HepG2 (cell line): Measurements from ENCODE around the gene CD276. TPM values are rescaled to one million over a fixed set of nuclear protein-coding genes. Genes with fewer than 3 reads are reported as not detected.

Experiments used
- ATAC-seq: fragments of 200-7000 bp; cut with Tn5 transposase; 3 replicates; pipeline ENCODE4 v1.9.1; 2020; ENCODE audit warnings: mild to moderate bottlenecking, moderate library complexity
- BruUV-seq: library from RNA; stranded (reverse); fragments of 400-500 nt; replicated peaks from 2 replicates; lab custom pipeline; 2021; lab: Mats Ljungman, UMichigan
- CTCF ChIA-PET: fragments of 300-600 bp; formaldehyde crosslinking; extraction: SDS; loops from one replicate; lab custom pipeline; 2021; ENCODE audit warnings: low total read pairs, inconsistent platforms, low intra/inter-chr PET ratio; lab: Yijun Ruan, JAX
- POLR2A ChIA-PET: fragments of 350-600 bp; sonication (Branson Sonifier 250); formaldehyde crosslinking; loops from one replicate; lab custom pipeline; 2020; ENCODE audit warnings: antibody characterized with exemption, inconsistent platforms; lab: Yijun Ruan, JAX
- DNase-seq: peaks from one replicate; pipeline ENCODE4 v3.0.0-alpha.2; 2015; ENCODE audit warnings: low spot score
- FAIRE-seq: peaks from 3 replicates; lab custom pipeline; 2011; peaks lifted over from hg19 to GRCh38; lab: Jason Lieb, UNC
- H2AFZ ChIP-seq: one replicate; pipeline ENCODE4 v1.6.1; 2011; ENCODE audit warnings: low read length, inconsistent platforms
- H3K27ac ChIP-seq: fragments of 300-600 bp; 3 replicates; pipeline ENCODE4 v1.8.0; 2011; ENCODE audit warnings: mixed run types, mild to moderate bottlenecking, mixed read lengths, low read length, inconsistent platforms; ENCODE audit not compliant: insufficient read depth; ENCODE audit errors: extremely low read length
- H3K27me3 ChIP-seq, 2 experiments: fragments of 200-600 bp in 1 of 2; 2 replicates in 1 of 2; 3 replicates in 1 of 2; pipeline versions ENCODE4 v1.6.0 to v1.8.0; 2011; ENCODE audit warnings: low read length in 2 of 2, mild to moderate bottlenecking in 2 of 2, moderate library complexity in 2 of 2, inconsistent platforms in 1 of 2; ENCODE audit not compliant: insufficient read depth in 2 of 2, control insufficient read depth in 1 of 2
- H3K36me3 ChIP-seq, 2 experiments: fragments of 200-600 bp in 1 of 2; replicated peaks in 1 of 2; 2 replicates in 1 of 2; 3 replicates in 1 of 2; pipeline versions ENCODE4 v1.5.1 to v1.8.0; 2011; ENCODE audit warnings: low read length in 2 of 2, inconsistent platforms in 1 of 2; ENCODE audit not compliant: insufficient read depth in 2 of 2, control insufficient read depth in 1 of 2
- H3K4me1 ChIP-seq: 2 replicates; pipeline ENCODE4 v1.5.1; 2012; ENCODE audit warnings: low read length, inconsistent platforms; ENCODE audit not compliant: insufficient read depth
- H3K4me2 ChIP-seq: 2 replicates; pipeline ENCODE4 v1.6.0; 2011; ENCODE audit warnings: low read depth, low read length, inconsistent platforms
- H3K4me3 ChIP-seq, 3 experiments: fragments of 200-600 bp in 1 of 3; sonication (generic), shearing (Covaris generic) in 1 of 3; replicated peaks in 1 of 3; 2 replicates each; pipeline ENCODE4 v1.5.1; 2011 to 2016; ENCODE audit warnings: low read length in 3 of 3, inconsistent platforms in 2 of 3, low read depth in 2 of 3, mild to moderate bottlenecking in 2 of 3, control low read depth in 1 of 3, mixed read lengths in 1 of 3; ENCODE audit not compliant: insufficient read depth in 1 of 3
- H3K79me2 ChIP-seq: one replicate; pipeline ENCODE4 v1.6.1; 2011; ENCODE audit warnings: low read length, inconsistent platforms; ENCODE audit not compliant: insufficient read depth
- H3K9ac ChIP-seq: 2 replicates; pipeline ENCODE4 v1.6.0; 2011; ENCODE audit warnings: mild to moderate bottlenecking, low read depth, low read length, inconsistent platforms; ENCODE audit not compliant: insufficient read depth
- H3K9me3 ChIP-seq: 2 replicates; pipeline ENCODE4 v1.5.1; 2012; ENCODE audit warnings: mild to moderate bottlenecking, low read length
- H4K20me1 ChIP-seq: 2 replicates; pipeline ENCODE4 v1.6.0; 2011; ENCODE audit warnings: inconsistent platforms, mild to moderate bottlenecking, low read length, moderate library complexity; ENCODE audit not compliant: insufficient read depth
- TEAD3 ChIP-seq: optimal IDR thresholded peaks from 2 replicates; pipeline ENCODE3; 2016; ENCODE audit warnings: borderline replicate concordance
- ZMYM3 ChIP-seq: sonication (generic); formaldehyde crosslinking; IDR thresholded peaks from 2 replicates; pipeline ENCODE4 v1.5.1; 2020; ENCODE audit warnings: mild to moderate bottlenecking, missing genetic modification reagents
- ZNF234 ChIP-seq: sonication (generic); formaldehyde crosslinking; conservative IDR thresholded peaks from 2 replicates; pipeline ENCODE4 v1.5.1; 2020; ENCODE audit warnings: mild to moderate bottlenecking, missing genetic modification reagents
- ZNF331 ChIP-seq: sonication (generic); formaldehyde crosslinking; IDR thresholded peaks from 2 replicates; pipeline ENCODE4 v1.4.0; 2020; ENCODE audit warnings: missing genetic modification reagents
- ZNF790 ChIP-seq: sonication (generic); formaldehyde crosslinking; IDR thresholded peaks from 2 replicates; pipeline ENCODE4 v1.8.0; 2022; ENCODE audit warnings: missing genetic modification reagents, mild to moderate bottlenecking, borderline replicate concordance
- WGBS: methylation state at CpG from one replicate; pipeline ENCODE4 v1.1.6; 2017; ENCODE audit warnings: low lambda C conversion rate; 5-methylcytosine and 5-hydroxymethylcytosine counted together
- in situ Hi-C: cut with HindIII; loops from 2 replicates; pipeline ENCODE4 v1.10.0; 2017; ENCODE audit warnings: low pct_unique_long_range_greater_than_20kb; ENCODE audit not compliant: extremely low pct_ligation_motif_present
- intact Hi-C: fragments of 100-400 bp; cut with micrococcal nuclease; formaldehyde crosslinking; loops from one replicate; pipeline ENCODE4 v1.10.0; 2022; ENCODE audit not compliant: unreplicated experiment
- polyA plus RNA-seq, 8 experiments: library from polyadenylated mRNA; depleted of rRNA in 3 of 8; stranded (reverse) in 7 of 8; unstranded in 1 of 8; fragments of >200 nt; fragmentation: Illumina TruSeq in 4 of 8; extraction: Trizol in 4 of 8; gene quantifications; 2 replicates each; pipeline versions ENCODE4 v1.2.1 to v1.2.3, GENCODE V29; 2011 to 2016; ENCODE audit warnings: low read depth in 4 of 8, missing spikeins in 1 of 8, mixed read lengths in 1 of 8; ENCODE audit not compliant: insufficient read depth in 1 of 8
- total RNA-seq, 5 experiments: library from RNA; depleted of rRNA; stranded (reverse); fragments of >200 nt; fragmentation: Illumina TruSeq; extraction: Trizol; gene quantifications; 2 replicates each; pipeline ENCODE4 v1.2.3, GENCODE V29; 2016; ENCODE audit warnings: low read depth in 1 of 5
- TF ChIP-seq, protein P1 (sequence below): sonication (generic); formaldehyde crosslinking; IDR thresholded peaks from 2 replicates; pipeline ENCODE4 v1.8.0; 2022; ENCODE audit warnings: mild to moderate bottlenecking, missing genetic modification reagents
- TF ChIP-seq, protein P2 (sequence below): sonication (generic); formaldehyde crosslinking; IDR thresholded peaks from 2 replicates; pipeline ENCODE4 v1.5.0; 2020; ENCODE audit warnings: mild to moderate bottlenecking, missing genetic modification reagents, moderate library complexity
- TF ChIP-seq, protein P3 (sequence below): IDR thresholded peaks from 2 replicates; pipeline ENCODE4 v1.6.1; 2018; ENCODE audit warnings: missing genetic modification reagents
- TF ChIP-seq, protein P4 (sequence below): sonication (generic); formaldehyde crosslinking; IDR thresholded peaks from 2 replicates; pipeline ENCODE4 v1.5.1; 2020; ENCODE audit warnings: mild to moderate bottlenecking, missing genetic modification reagents, borderline replicate concordance
- TF ChIP-seq, protein P5 (sequence below): sonication (generic); formaldehyde crosslinking; IDR thresholded peaks from 2 replicates; pipeline ENCODE4 v1.8.1; 2023; ENCODE audit warnings: mild to moderate bottlenecking, missing genetic modification reagents

CD276 gene
- total and polyA plus RNA-seq, 2 of the 13 experiments (the other 11 are each of a cell fraction or from before 2014, with no cell fraction given) = 24.6 to 55.2 TPM

DNA sequence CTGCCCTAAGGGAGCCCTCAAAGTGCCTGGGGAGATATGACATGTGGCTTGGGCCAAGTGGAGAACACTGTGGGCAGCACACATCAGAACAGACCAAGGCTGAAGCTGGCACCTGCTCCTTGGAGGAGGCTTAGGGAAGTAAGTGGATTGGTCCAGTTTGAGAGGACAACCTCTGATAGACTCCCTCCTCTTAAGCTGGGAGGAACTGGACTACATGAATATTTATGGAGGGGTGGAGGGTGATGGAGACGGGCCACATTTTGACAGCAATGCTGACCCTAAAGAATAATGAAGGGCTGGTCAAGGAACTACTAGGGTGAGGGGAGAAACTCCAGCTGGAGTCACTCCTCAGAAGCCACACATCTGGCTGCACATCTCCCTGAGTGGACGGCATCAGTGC lies 6.5 kb upstream of the CD276 start:
- Histone ChIP-seq H3K27me3 (peaks cover 2 to 29% of the 10 kb centered on the region in 2 experiments; a peak in 3 of 5 replicates), H3K36me3 (no peaks in the 10 kb centered on the region), H3K4me1 (peaks cover 9% of the 10 kb centered on the region), H3K9ac (no peak overlapping the region), H3K4me3 (no peak overlapping the region), H2AFZ (no peak overlapping the region), H3K79me2 (no peaks in the 10 kb centered on the region), H4K20me1 (no peaks in the 10 kb centered on the region), H3K9me3 (no peaks in the 10 kb centered on the region), H3K4me2 (no peak overlapping the region), H3K27ac (no peak overlapping the region)
- ATAC-seq (no peak), FAIRE-seq (no peak), DNase-seq (no peak)
- ChIA-PET POLR2A (no interaction called here), CTCF (interaction anchor here (0.7 to 3.4 kb wide), 5 partner anchors 22 to 117 kb away, joined by 3 to 69 read pairs (median 7); no protein-coding TSS in a partner anchor)
- 17% methylated on average over 2 of the region's 2 CpGs for WGBS
- BruUV-seq = no TSS peak
- TF ChIP-seq, protein P1, sequence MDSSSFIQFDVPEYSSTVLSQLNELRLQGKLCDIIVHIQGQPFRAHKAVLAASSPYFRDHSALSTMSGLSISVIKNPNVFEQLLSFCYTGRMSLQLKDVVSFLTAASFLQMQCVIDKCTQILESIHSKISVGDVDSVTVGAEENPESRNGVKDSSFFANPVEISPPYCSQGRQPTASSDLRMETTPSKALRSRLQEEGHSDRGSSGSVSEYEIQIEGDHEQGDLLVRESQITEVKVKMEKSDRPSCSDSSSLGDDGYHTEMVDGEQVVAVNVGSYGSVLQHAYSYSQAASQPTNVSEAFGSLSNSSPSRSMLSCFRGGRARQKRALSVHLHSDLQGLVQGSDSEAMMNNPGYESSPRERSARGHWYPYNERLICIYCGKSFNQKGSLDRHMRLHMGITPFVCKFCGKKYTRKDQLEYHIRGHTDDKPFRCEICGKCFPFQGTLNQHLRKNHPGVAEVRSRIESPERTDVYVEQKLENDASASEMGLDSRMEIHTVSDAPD (CRISPR knock-in tag) = no peak
- intact Hi-C loops = loop anchor here (1.0 kb wide), 2 partner anchors 23 to 28 kb away; no protein-coding TSS in a partner anchor
- in situ Hi-C loops = no loop called here

DNA sequence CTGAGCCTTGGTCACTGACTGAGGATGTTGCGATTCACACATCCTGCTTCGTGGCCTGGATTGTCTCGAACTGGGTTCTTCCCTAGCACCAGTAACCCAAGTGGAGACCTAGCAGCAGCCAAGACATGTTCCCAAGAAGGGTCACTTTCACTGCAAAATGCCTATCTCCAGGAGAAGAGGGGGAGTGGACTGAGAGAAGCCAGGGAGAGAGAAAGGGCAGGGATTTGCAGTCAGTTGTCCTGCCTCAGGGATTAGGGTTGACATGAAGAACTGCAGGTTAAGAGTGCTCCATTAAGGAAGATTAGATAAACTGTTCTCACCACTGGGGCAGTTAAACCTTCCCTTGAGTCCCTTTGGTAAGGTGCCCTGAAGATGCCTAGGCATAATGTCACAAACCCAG lies 5.7 kb upstream of the CD276 start:
- intact Hi-C loops = no loop called here
- BruUV-seq = no TSS peak
- DNase-seq = no peak
- H3K27me3 ChIP-seq = peaks cover 2 to 21% of the 10 kb centered on the region in 2 experiments; a peak in 2 of 5 replicates
- H3K4me2 ChIP-seq = no peak overlapping the region
- no peaks in the 10 kb centered on the region for H3K36me3 ChIP-seq
- H3K27ac ChIP-seq = no peak overlapping the region
- no peaks in the 10 kb centered on the region for H3K9me3 ChIP-seq
- no peak overlapping the region for H3K4me3 ChIP-seq
- no peaks in the 10 kb centered on the region for H3K79me2 ChIP-seq
- no peak for FAIRE-seq
- H3K9ac ChIP-seq = no peak overlapping the region
- H3K4me1 ChIP-seq = peaks cover 17% of the 10 kb centered on the region
- POLR2A ChIA-PET = no interaction called here
- H2AFZ ChIP-seq = no peak overlapping the region
- in situ Hi-C loops = no loop called here
- H4K20me1 ChIP-seq = no peaks in the 10 kb centered on the region
- ATAC-seq = no peak
- 38% methylated on average over 3 of the region's 3 CpGs for WGBS
- CTCF ChIA-PET = interaction anchor here (3.4 kb wide), 1 partner anchor 21 kb away, joined by 69 read pairs; no protein-coding TSS in a partner anchor
- TF ChIP-seq, protein P2, sequence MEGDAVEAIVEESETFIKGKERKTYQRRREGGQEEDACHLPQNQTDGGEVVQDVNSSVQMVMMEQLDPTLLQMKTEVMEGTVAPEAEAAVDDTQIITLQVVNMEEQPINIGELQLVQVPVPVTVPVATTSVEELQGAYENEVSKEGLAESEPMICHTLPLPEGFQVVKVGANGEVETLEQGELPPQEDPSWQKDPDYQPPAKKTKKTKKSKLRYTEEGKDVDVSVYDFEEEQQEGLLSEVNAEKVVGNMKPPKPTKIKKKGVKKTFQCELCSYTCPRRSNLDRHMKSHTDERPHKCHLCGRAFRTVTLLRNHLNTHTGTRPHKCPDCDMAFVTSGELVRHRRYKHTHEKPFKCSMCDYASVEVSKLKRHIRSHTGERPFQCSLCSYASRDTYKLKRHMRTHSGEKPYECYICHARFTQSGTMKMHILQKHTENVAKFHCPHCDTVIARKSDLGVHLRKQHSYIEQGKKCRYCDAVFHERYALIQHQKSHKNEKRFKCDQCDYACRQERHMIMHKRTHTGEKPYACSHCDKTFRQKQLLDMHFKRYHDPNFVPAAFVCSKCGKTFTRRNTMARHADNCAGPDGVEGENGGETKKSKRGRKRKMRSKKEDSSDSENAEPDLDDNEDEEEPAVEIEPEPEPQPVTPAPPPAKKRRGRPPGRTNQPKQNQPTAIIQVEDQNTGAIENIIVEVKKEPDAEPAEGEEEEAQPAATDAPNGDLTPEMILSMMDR (CRISPR knock-in tag) = no peak
- TF ChIP-seq, protein P3, sequence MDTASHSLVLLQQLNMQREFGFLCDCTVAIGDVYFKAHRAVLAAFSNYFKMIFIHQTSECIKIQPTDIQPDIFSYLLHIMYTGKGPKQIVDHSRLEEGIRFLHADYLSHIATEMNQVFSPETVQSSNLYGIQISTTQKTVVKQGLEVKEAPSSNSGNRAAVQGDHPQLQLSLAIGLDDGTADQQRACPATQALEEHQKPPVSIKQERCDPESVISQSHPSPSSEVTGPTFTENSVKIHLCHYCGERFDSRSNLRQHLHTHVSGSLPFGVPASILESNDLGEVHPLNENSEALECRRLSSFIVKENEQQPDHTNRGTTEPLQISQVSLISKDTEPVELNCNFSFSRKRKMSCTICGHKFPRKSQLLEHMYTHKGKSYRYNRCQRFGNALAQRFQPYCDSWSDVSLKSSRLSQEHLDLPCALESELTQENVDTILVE (CRISPR knock-in tag) = no peak
- TF ChIP-seq, protein P4, sequence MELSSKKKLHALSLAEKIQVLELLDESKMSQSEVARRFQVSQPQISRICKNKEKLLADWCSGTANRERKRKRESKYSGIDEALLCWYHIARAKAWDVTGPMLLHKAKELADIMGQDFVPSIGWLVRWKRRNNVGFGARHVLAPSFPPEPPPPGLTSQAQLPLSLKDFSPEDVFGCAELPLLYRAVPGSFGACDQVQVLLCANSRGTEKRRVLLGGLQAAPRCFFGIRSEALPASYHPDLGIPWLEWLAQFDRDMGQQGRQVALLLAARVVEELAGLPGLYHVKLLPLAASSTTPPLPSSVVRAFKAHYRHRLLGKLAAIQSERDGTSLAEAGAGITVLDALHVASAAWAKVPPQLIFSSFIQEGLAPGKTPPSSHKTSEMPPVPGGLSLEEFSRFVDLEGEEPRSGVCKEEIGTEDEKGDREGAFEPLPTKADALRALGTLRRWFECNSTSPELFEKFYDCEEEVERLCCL = no peak
- TF ChIP-seq ZNF234 (CRISPR knock-in tag) = no peak
- TF ChIP-seq ZNF331 = no peak
- TF ChIP-seq ZNF790 (CRISPR knock-in tag) = no peak
- TF ChIP-seq TEAD3 = no peak
- TF ChIP-seq, protein P5, sequence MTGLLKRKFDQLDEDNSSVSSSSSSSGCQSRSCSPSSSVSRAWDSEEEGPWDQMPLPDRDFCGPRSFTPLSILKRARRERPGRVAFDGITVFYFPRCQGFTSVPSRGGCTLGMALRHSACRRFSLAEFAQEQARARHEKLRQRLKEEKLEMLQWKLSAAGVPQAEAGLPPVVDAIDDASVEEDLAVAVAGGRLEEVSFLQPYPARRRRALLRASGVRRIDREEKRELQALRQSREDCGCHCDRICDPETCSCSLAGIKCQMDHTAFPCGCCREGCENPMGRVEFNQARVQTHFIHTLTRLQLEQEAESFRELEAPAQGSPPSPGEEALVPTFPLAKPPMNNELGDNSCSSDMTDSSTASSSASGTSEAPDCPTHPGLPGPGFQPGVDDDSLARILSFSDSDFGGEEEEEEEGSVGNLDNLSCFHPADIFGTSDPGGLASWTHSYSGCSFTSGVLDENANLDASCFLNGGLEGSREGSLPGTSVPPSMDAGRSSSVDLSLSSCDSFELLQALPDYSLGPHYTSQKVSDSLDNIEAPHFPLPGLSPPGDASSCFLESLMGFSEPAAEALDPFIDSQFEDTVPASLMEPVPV (CRISPR knock-in tag) = no peak
- no peak for TF ChIP-seq ZMYM3 (CRISPR knock-in tag)
